HepG2 (cell line): ENCODE measurements around the gene CAPN11. TPM values are rescaled to one million over a fixed set of nuclear protein-coding genes. Genes with fewer than 3 reads are reported as not detected.

Experiments used
- DNMT1 ChIP-seq: sonication (generic); formaldehyde crosslinking; IDR thresholded peaks from 2 replicates; pipeline ENCODE4 v1.5.1; 2020; ENCODE audit warnings: mild to moderate bottlenecking, missing genetic modification reagents
- DR1 ChIP-seq: sonication (generic); formaldehyde crosslinking; IDR thresholded peaks from 2 replicates; pipeline ENCODE4 v1.8.0; 2021; ENCODE audit warnings: mild to moderate bottlenecking, missing genetic modification reagents, inconsistent platforms
- FLYWCH1 ChIP-seq: sonication (generic); formaldehyde crosslinking; IDR thresholded peaks from 2 replicates; pipeline ENCODE4 v1.8.1; 2023; ENCODE audit warnings: mild to moderate bottlenecking, missing genetic modification reagents
- GPN1 ChIP-seq: sonication (generic); formaldehyde crosslinking; IDR thresholded peaks from 2 replicates; pipeline ENCODE4 v1.5.1; 2020; ENCODE audit warnings: missing genetic modification reagents, borderline replicate concordance
- HMG20A ChIP-seq: IDR thresholded peaks from 2 replicates; pipeline ENCODE4 v1.6.1; 2016; ENCODE audit warnings: borderline replicate concordance
- HNRNPH1 ChIP-seq: fragments of 200-400 bp; formaldehyde crosslinking; optimal IDR thresholded peaks from 2 replicates; pipeline ENCODE3; 2017; ENCODE audit warnings: mild to moderate bottlenecking, low read depth, low read length
- HNRNPUL1 ChIP-seq: fragments of 200-400 bp; formaldehyde crosslinking; IDR thresholded peaks from 2 replicates; pipeline ENCODE4 v1.6.1; 2017; ENCODE audit warnings: low read depth, mild to moderate bottlenecking, low read length, moderate library complexity
- JUND ChIP-seq: sonication (generic); formaldehyde crosslinking; IDR thresholded peaks from 2 replicates; pipeline ENCODE4 v1.8.0; 2022; ENCODE audit warnings: mild to moderate bottlenecking, missing genetic modification reagents
- MIXL1 ChIP-seq: IDR thresholded peaks from 2 replicates; pipeline ENCODE4 v1.6.1; 2016
- MTF2 ChIP-seq: sonication (generic); formaldehyde crosslinking; IDR thresholded peaks from 2 replicates; pipeline ENCODE4 v1.5.0; 2020; ENCODE audit warnings: missing genetic modification reagents, borderline replicate concordance
- NFE2L2 ChIP-seq: fragments of 150-350 bp; IDR thresholded peaks from 2 replicates; pipeline ENCODE4 v1.6.1; 2014; ENCODE audit warnings: low read length
- NFKBIZ ChIP-seq: IDR thresholded peaks from 2 replicates; pipeline ENCODE4 v1.6.1; 2018; ENCODE audit warnings: missing genetic modification reagents, missing compliant biosample characterization
- NFYC ChIP-seq: IDR thresholded peaks from 2 replicates; pipeline ENCODE4 v1.6.1; 2016; ENCODE audit warnings: missing genetic modification reagents, missing compliant biosample characterization
- REL ChIP-seq: sonication (generic); formaldehyde crosslinking; conservative IDR thresholded peaks from 2 replicates; pipeline ENCODE4 v1.8.0; 2022; ENCODE audit warnings: mild to moderate bottlenecking, missing genetic modification reagents, moderate library complexity
- SP2 ChIP-seq: sonication (generic); formaldehyde crosslinking; IDR thresholded peaks from 2 replicates; pipeline ENCODE4 v1.5.1; 2020; ENCODE audit warnings: mild to moderate bottlenecking, missing genetic modification reagents
- SRSF4 ChIP-seq: fragments of 200-400 bp; formaldehyde crosslinking; IDR thresholded peaks from one replicate; pipeline ENCODE4 v1.6.1; 2018; ENCODE audit warnings: mild to moderate bottlenecking, low read depth, low read length, moderate library complexity; ENCODE audit not compliant: poor library complexity, severe bottlenecking
- ZNF282 ChIP-seq: fragments of 450-650 bp; IDR thresholded peaks from 2 replicates; pipeline ENCODE4 v1.6.1; 2018; ENCODE audit not compliant: partially characterized antibody
- ZNF543 ChIP-seq: sonication (generic); formaldehyde crosslinking; IDR thresholded peaks from 2 replicates; pipeline ENCODE4 v1.4.0; 2020; ENCODE audit warnings: mild to moderate bottlenecking, missing genetic modification reagents
- ZNF782 ChIP-seq: sonication (generic); formaldehyde crosslinking; IDR thresholded peaks from 2 replicates; pipeline ENCODE4 v1.4.0; 2020; ENCODE audit warnings: missing genetic modification reagents, mild to moderate bottlenecking, borderline replicate concordance
- polyA plus RNA-seq, 8 experiments: library from polyadenylated mRNA; depleted of rRNA in 3 of 8; stranded (reverse) in 7 of 8; unstranded in 1 of 8; fragments of >200 nt; fragmentation: Illumina TruSeq in 4 of 8; extraction: Trizol in 4 of 8; gene quantifications; 2 replicates each; pipeline versions ENCODE4 v1.2.1 to v1.2.3, GENCODE V29; 2011 to 2016; ENCODE audit warnings: low read depth in 4 of 8, missing spikeins in 1 of 8, mixed read lengths in 1 of 8; ENCODE audit not compliant: insufficient read depth in 1 of 8
- total RNA-seq, 5 experiments: library from RNA; depleted of rRNA; stranded (reverse); fragments of >200 nt; fragmentation: Illumina TruSeq; extraction: Trizol; gene quantifications; 2 replicates each; pipeline ENCODE4 v1.2.3, GENCODE V29; 2016; ENCODE audit warnings: low read depth in 1 of 5
- TF ChIP-seq, protein P1 (sequence below): sonication (generic); formaldehyde crosslinking; IDR thresholded peaks from 2 replicates; pipeline ENCODE4 v1.8.0; 2022; ENCODE audit warnings: mild to moderate bottlenecking, missing genetic modification reagents, moderate library complexity
- TF ChIP-seq, protein P2 (sequence below): sonication (generic); formaldehyde crosslinking; conservative IDR thresholded peaks from 2 replicates; pipeline ENCODE4 v1.8.0; 2022; ENCODE audit warnings: mild to moderate bottlenecking, moderate library complexity, missing genetic modification reagents
- TF ChIP-seq, protein P3 (sequence below): sonication (generic); formaldehyde crosslinking; IDR thresholded peaks from 2 replicates; pipeline ENCODE4 v1.5.1; 2020; ENCODE audit warnings: missing genetic modification reagents, mild to moderate bottlenecking, borderline replicate concordance
- TF ChIP-seq, protein P4 (sequence below): sonication (generic); formaldehyde crosslinking; IDR thresholded peaks from 2 replicates; pipeline ENCODE4 v1.9.0; 2021; ENCODE audit warnings: missing genetic modification reagents, mild to moderate bottlenecking, borderline replicate concordance
- TF ChIP-seq, protein P5 (sequence below): sonication (generic); formaldehyde crosslinking; IDR thresholded peaks from 2 replicates; pipeline ENCODE4 v1.5.0; 2020; ENCODE audit warnings: missing genetic modification reagents, mild to moderate bottlenecking, borderline replicate concordance

CAPN11 gene
- total and polyA plus RNA-seq, 2 of the 13 experiments (the other 11 are each of a cell fraction or from before 2014, with no cell fraction given): 0.07 to 0.11 TPM

DNA sequence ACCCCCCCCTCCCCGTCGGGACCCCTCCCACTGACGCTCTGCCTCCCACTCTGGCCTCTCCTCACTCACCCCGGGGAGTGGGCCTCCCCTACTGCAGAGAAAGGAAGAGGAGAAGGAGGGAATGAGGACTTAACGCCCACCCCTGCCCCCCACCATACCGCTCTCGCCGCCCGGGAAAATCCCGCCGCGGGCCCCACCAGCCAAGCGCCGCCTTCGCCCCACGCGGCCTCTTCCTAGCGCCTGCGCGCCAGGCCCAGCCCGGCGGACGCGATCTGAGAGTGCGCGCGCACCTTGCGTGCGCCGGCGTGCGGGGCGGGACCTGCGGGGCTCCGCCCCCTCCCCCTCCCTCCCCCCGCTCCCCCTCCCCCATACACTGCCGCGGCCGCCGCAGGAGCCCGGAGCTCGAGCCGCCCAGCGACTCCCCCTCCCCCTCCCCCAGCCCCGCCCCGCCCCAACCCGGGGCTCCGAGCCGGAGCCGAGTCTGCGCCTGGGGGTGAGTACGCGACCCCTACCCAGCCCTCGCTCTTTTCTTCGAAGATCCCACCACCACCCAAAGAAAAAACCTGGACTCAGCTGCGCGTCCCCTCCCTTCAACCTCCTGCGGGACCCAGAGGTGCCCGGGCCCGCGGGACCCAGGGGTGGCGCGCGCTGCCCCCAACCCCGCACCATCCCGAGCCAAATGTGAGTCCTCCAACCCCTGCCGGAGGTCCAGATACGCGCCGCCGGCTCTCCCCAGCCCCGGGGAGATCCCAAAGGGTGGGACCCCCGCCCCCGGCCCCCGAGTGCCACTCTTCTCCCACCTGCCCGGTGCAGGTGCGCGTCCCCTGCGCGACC, 31.2 kb upstream of the CAPN11 start, which contains the start of the genes MRPL14 and TMEM63B (continued):
- TF ChIP-seq NFKBIZ (CRISPR knock-in tag) (no peak), ZNF782 (CRISPR knock-in tag) (no peak), JUND (no peak), ZNF282 (no peak), MIXL1 (no peak), FLYWCH1 (CRISPR knock-in tag) (no peak), HNRNPH1 (no peak), HMG20A (CRISPR knock-in tag) (no peak), NFYC (no peak), GPN1 (CRISPR knock-in tag) (no peak), SP2 (no peak; the same call in 1 of the 2 replicates), ZNF543 (no peak), REL (CRISPR knock-in tag) (no peak), NFE2L2 (no peak), DNMT1 (no peak), DR1 (CRISPR knock-in tag) (no peak), SRSF4 (no peak), HNRNPUL1 (no peak), MTF2 (CRISPR knock-in tag) (no peak; the same call in 1 of the 2 replicates)
- TF ChIP-seq, protein P1, sequence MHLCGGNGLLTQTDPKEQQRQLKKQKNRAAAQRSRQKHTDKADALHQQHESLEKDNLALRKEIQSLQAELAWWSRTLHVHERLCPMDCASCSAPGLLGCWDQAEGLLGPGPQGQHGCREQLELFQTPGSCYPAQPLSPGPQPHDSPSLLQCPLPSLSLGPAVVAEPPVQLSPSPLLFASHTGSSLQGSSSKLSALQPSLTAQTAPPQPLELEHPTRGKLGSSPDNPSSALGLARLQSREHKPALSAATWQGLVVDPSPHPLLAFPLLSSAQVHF (CRISPR knock-in tag): no peak
- TF ChIP-seq, protein P2, sequence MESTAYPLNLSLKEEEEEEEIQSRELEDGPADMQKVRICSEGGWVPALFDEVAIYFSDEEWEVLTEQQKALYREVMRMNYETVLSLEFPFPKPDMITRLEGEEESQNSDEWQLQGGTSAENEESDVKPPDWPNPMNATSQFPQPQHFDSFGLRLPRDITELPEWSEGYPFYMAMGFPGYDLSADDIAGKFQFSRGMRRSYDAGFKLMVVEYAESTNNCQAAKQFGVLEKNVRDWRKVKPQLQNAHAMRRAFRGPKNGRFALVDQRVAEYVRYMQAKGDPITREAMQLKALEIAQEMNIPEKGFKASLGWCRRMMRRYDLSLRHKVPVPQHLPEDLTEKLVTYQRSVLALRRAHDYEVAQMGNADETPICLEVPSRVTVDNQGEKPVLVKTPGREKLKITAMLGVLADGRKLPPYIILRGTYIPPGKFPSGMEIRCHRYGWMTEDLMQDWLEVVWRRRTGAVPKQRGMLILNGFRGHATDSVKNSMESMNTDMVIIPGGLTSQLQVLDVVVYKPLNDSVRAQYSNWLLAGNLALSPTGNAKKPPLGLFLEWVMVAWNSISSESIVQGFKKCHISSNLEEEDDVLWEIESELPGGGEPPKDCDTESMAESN (CRISPR knock-in tag): 0 out of 2 replicates have a peak, but pooled peaks have one; percentile 8
- TF ChIP-seq, protein P3, sequence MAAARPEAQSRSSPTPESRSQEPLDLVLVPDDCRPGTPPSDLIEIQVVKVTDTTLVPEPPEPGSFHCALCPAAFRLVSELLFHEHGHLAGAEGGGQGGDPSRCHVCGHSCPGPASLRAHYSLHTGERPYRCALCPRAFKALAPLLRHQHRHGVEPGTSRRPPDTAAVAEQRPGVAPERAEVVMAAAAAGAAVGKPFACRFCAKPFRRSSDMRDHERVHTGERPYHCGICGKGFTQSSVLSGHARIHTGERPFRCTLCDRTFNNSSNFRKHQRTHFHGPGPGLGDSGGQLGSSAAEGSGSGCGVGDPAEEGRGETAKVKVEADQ (CRISPR knock-in tag): no peak; the same call in 1 of the 2 replicates
- TF ChIP-seq, protein P4, sequence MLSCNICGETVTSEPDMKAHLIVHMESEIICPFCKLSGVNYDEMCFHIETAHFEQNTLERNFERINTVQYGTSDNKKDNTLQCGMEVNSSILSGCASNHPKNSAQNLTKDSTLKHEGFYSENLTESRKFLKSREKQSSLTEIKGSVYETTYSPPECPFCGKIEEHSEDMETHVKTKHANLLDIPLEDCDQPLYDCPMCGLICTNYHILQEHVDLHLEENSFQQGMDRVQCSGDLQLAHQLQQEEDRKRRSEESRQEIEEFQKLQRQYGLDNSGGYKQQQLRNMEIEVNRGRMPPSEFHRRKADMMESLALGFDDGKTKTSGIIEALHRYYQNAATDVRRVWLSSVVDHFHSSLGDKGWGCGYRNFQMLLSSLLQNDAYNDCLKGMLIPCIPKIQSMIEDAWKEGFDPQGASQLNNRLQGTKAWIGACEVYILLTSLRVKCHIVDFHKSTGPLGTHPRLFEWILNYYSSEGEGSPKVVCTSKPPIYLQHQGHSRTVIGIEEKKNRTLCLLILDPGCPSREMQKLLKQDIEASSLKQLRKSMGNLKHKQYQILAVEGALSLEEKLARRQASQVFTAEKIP (CRISPR knock-in tag): no peak
- TF ChIP-seq, protein P5, sequence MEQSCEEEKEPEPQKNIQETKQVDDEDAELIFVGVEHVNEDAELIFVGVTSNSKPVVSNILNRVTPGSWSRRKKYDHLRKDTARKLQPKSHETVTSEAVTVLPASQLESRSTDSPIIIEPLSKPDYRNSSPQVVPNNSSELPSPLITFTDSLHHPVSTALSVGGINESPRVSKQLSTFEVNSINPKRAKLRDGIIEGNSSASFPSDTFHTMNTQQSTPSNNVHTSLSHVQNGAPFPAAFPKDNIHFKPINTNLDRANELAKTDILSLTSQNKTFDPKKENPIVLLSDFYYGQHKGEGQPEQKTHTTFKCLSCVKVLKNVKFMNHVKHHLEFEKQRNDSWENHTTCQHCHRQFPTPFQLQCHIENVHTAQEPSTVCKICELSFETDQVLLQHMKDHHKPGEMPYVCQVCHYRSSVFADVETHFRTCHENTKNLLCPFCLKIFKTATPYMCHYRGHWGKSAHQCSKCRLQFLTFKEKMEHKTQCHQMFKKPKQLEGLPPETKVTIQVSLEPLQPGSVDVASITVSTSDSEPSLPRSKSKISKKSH (CRISPR knock-in tag): peak; percentile 42; the same call in 1 of the 2 replicates
